ENCODE data around the gene ABHD16A.
A peak's percentile ranks its signal among the peaks of the same experiment; 100 is the strongest.

DNA sequence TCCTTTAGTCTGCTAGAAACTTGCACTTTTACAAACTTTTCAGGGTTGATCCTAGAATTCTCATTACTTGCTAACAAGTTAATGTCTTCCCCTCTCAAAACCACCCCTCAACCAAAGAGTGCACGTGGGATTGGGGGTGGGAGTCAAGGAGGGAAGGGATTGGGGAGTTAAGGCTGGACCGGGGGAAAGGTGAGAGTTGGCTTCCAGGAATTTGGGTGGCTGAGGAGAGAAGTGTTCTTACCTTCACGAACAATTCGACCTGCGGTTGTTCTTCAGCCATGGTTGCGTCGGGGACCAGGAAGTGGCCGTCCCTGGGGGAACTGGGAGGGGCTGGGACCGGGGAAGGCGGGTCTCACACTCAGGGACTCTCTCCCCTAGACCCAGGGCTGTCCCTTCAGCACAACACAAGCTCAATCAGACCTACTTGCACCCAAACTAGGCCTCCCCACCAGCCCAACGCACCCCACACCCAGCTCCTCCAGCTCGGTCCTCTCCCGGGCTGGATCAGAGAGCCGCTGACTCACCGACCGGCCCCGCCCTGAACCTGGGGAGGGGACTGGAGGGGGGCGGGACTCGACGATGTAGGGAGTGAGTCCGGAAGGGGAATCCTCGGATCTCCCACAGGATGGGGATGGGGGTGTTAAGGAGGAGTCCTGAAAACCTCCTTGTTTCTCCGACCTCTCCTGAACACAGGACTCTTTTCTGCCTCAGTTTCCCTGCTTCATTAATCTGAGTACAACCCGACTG, 33.1 kb upstream of the ABHD16A start, which contains the start of gene CLIC1:
- TF ChIP-seq NFRKB (IDR thresholded peaks at IDR 0.05) (no peak), ZNF337 (CRISPR knock-in tag; IDR thresholded peaks at IDR 0.05; ENCODE audit: borderline replicate concordance, low read depth) (no peak), TCF7L2 (IDR thresholded peaks at IDR 0.05; ENCODE audit: low read depth, low read length) (no peak), ZC3H13 (CRISPR knock-in tag; IDR thresholded peaks at IDR 0.05) (peak; percentile 82), CBX2 (IDR thresholded peaks at IDR 0.05; ENCODE audit: low read depth, low read length) (no peak), CBX2 (CRISPR knock-in tag; IDR thresholded peaks at IDR 0.05; ENCODE audit: low read depth) (no peak), SP4 (CRISPR knock-in tag; IDR thresholded peaks at IDR 0.05) (peak; percentile 81), POLR2A (IDR thresholded peaks at IDR 0.05; ENCODE audit: insufficient read depth in 1 of 2, low read depth in 2 of 2, low read length in 2 of 2) (peak in 1 of 2 experiments; percentile 68; a peak in 2 of 4 replicates)
- TF ChIP-seq, protein P1, sequence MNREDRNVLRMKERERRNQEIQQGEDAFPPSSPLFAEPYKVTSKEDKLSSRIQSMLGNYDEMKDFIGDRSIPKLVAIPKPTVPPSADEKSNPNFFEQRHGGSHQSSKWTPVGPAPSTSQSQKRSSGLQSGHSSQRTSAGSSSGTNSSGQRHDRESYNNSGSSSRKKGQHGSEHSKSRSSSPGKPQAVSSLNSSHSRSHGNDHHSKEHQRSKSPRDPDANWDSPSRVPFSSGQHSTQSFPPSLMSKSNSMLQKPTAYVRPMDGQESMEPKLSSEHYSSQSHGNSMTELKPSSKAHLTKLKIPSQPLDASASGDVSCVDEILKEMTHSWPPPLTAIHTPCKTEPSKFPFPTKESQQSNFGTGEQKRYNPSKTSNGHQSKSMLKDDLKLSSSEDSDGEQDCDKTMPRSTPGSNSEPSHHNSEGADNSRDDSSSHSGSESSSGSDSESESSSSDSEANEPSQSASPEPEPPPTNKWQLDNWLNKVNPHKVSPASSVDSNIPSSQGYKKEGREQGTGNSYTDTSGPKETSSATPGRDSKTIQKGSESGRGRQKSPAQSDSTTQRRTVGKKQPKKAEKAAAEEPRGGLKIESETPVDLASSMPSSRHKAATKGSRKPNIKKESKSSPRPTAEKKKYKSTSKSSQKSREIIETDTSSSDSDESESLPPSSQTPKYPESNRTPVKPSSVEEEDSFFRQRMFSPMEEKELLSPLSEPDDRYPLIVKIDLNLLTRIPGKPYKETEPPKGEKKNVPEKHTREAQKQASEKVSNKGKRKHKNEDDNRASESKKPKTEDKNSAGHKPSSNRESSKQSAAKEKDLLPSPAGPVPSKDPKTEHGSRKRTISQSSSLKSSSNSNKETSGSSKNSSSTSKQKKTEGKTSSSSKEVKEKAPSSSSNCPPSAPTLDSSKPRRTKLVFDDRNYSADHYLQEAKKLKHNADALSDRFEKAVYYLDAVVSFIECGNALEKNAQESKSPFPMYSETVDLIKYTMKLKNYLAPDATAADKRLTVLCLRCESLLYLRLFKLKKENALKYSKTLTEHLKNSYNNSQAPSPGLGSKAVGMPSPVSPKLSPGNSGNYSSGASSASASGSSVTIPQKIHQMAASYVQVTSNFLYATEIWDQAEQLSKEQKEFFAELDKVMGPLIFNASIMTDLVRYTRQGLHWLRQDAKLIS (CRISPR knock-in tag; IDR thresholded peaks at IDR 0.05), result no peak; the same call in none of the 2 replicates
- TF ChIP-seq, protein P2, sequence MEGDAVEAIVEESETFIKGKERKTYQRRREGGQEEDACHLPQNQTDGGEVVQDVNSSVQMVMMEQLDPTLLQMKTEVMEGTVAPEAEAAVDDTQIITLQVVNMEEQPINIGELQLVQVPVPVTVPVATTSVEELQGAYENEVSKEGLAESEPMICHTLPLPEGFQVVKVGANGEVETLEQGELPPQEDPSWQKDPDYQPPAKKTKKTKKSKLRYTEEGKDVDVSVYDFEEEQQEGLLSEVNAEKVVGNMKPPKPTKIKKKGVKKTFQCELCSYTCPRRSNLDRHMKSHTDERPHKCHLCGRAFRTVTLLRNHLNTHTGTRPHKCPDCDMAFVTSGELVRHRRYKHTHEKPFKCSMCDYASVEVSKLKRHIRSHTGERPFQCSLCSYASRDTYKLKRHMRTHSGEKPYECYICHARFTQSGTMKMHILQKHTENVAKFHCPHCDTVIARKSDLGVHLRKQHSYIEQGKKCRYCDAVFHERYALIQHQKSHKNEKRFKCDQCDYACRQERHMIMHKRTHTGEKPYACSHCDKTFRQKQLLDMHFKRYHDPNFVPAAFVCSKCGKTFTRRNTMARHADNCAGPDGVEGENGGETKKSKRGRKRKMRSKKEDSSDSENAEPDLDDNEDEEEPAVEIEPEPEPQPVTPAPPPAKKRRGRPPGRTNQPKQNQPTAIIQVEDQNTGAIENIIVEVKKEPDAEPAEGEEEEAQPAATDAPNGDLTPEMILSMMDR (CRISPR knock-in tag; IDR thresholded peaks at IDR 0.05), result no peak
